MG63 (cell line): ENCODE data around the gene PRKACG. TPM values are rescaled to one million over a fixed set of nuclear protein-coding genes. Genes with fewer than 3 reads are reported as not detected.
"Not testable (repeated sequence)": the region's sequence is repeated elsewhere in the genome, so short reads cannot be mapped to it uniquely, and the experiment has no call there.

ENCODE experiments used
- DNase-seq: peaks from one replicate; pipeline ENCODE4 v3.0.0-alpha.2; 2020
- H3K27me3 ChIP-seq: fragments of 250-450 bp; sonication (Bioruptor Pico); 2 replicates; pipeline ENCODE4 v1.5.1; 2020; ENCODE audit warnings: mild to moderate bottlenecking, moderate library complexity
- H3K36me3 ChIP-seq: fragments of 250-450 bp; sonication (Bioruptor Pico); 2 replicates; pipeline ENCODE4 v1.5.1; 2020; ENCODE audit warnings: mild to moderate bottlenecking, moderate library complexity
- H3K4me3 ChIP-seq: fragments of 250-450 bp; sonication (Bioruptor Pico); 2 replicates; pipeline ENCODE4 v1.5.1; 2020; ENCODE audit warnings: mild to moderate bottlenecking, moderate library complexity
- H3K9me3 ChIP-seq: fragments of 250-450 bp; sonication (Bioruptor Pico); 2 replicates; pipeline ENCODE4 v1.5.1; 2020; ENCODE audit warnings: mild to moderate bottlenecking, moderate library complexity
- total RNA-seq: library from RNA; depleted of rRNA; stranded (reverse); fragments of >200 nt; shearing (Covaris generic); gene quantifications from 2 replicates; pipeline ENCODE4 v1.2.3, GENCODE V29; 2014; ENCODE audit warnings: low replicate concordance

PRKACG gene
- total RNA-seq, 1 experiment from 2014 or later: not detected

DNA sequence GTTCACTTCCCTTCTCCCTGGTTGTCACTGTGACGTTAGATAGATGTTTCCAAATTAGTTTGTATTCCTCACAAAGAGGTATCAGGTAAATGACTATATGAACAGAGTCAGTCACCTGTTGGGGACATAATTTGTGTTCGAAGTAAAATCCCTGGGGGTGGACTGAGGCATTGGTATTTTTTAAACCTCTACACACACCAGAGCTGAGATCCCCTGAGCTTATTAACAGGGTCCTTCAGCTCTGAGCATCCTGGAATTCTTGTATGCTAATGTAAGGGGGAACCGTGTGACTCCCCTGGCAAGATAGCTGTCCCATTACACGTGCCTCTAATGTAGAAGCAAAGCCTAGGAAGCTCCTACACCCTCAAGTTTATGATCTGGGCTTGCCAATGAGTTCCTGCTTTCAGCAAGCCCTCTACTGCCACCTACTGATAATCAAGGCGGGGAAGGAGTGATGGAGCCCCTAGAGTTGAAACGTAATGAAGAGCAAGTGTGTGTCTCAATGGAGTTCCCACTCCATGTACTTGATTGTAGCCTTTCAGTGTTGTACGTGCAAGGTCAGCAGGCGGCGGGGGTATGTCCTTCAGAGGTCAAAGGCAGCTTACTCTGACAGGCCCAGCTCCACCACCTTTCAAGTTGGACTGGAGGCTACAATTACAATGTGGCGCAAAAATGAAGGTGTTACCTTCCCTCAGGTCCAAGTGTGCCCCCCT is 14.4 kb downstream of the PRKACG start:
- Histone ChIP-seq H3K4me3 (no peak overlapping the region), H3K27me3 (no peaks in the 10 kb centered on the region), H3K9me3 (no peaks in the 10 kb centered on the region), H3K36me3 (no peaks in the 10 kb centered on the region)
- peak; percentile 36 for DNase-seq

DNA sequence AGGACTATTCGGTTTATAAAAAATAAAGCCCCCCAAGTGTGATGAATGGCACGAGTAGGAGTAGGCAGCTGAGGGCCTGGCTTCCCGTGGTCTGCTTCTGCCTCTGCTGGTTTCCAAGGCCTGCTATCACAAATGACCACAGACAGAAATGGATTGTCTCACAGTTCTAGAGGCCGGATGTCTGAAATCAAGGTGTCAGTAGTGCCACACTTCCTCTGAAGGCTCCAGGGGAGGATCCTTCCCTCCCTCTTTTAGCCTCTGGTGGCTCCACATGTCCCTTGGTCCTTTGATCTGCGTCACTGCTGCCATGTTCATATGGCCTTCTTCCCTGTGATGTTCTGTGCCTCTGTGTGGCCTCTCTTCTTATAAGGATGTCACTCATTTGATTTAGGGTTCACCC is 15.1 kb downstream of the PRKACG start:
- H3K9me3 ChIP-seq: no peaks in the 10 kb centered on the region
- H3K27me3 ChIP-seq: no peaks in the 10 kb centered on the region
- H3K36me3 ChIP-seq: no peaks in the 10 kb centered on the region
- DNase-seq: no peak
- H3K4me3 ChIP-seq: no peak overlapping the region

DNA sequence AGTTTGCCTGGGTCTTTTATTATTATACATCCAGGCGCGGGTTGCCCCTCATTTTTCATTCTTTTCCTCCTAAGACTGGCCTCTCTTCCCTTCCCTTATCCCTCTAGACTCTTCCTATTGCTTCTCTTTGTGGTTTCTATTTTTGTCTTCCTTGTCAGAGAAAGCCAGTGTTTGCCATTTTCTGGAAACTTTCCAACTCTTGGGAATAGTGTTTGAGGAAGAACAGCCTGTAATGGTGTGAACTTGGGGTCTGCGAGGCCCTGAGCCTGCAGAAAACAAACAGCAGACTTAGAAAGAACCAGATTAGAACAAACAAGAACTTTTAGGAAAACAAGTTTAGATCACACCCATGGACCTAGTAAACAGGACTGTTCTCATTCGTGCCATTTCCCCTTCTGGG is 15.5 kb downstream of the PRKACG start:
- no peaks in the 10 kb centered on the region for H3K36me3 ChIP-seq
- no peaks in the 10 kb centered on the region for H3K27me3 ChIP-seq
- no peak for DNase-seq
- H3K4me3 ChIP-seq: no peak overlapping the region
- H3K9me3 ChIP-seq: no peaks in the 10 kb centered on the region

GRCh38 chr9:68997666-68998065 is 16.2 kb downstream of the PRKACG start:
- H3K9me3 ChIP-seq: no peaks in the 10 kb centered on the region
- DNase-seq: no peak
- H3K36me3 ChIP-seq: no peaks in the 10 kb centered on the region
- H3K27me3 ChIP-seq: no peaks in the 10 kb centered on the region
- H3K4me3 ChIP-seq: no peak overlapping the region

DNA sequence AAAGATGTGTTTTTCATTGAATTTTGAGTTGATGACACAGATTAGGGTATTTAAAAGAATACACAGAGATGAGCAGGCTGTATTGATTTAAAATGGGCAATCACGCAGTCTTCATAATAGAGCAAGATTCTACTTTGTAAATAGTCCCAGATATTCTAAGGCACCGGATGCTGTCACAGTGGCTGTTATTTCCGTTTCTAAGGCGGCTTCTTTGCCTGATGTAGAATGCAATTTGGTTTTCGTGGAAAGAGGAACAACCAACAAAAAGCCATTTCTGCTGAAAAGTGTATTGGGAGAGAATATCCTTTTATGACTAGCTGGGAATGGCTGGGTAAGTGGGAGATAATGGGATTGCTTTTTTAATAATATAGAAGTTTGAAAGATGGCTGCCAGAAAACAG is 17.5 kb downstream of the PRKACG start:
- no peaks in the 10 kb centered on the region for H3K36me3 ChIP-seq
- no peaks in the 10 kb centered on the region for H3K27me3 ChIP-seq
- no peak for DNase-seq
- H3K4me3 ChIP-seq: no peak overlapping the region
- H3K9me3 ChIP-seq: no peaks in the 10 kb centered on the region

GRCh38 chr9:68995776-68996175 is 18.1 kb downstream of the PRKACG start:
- H3K9me3 ChIP-seq: no peaks in the 10 kb centered on the region
- DNase-seq: no peak
- no peaks in the 10 kb centered on the region for H3K36me3 ChIP-seq
- no peaks in the 10 kb centered on the region for H3K27me3 ChIP-seq
- no peak overlapping the region for H3K4me3 ChIP-seq

- no peak for DNase-seq
Measured at GRCh38 chr9:68991457-68991856, 22.5 kb downstream of the PRKACG start.

DNA sequence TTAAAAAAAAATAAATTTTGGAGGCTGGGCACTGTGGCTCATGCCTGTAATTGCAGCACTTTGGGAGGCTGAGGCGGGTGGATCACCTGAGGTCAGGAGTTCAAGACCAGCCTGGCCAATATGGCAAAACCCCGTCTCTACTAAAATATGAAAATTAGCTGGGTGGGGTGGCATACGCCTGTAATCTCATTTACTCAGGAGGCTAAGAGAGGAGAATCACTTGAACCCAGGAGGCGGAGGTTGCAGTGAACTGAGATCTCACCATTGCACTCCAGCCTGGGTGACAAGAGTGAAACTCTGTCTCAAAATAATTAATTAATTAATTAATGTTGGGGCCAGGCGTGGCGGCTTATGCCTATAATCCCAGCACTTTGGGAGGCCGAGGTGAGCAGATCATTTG is 27.0 kb downstream of the PRKACG start:
- H3K36me3 ChIP-seq, H3K27me3 ChIP-seq, DNase-seq, H3K4me3 ChIP-seq, H3K9me3 ChIP-seq: not testable (repeated sequence)

More at GRCh38 chr9:68991457-68991856, 22.5 kb downstream of the PRKACG start:
- H3K36me3 ChIP-seq: no peaks in the 10 kb centered on the region
- no peak overlapping the region for H3K4me3 ChIP-seq
- no peaks in the 10 kb centered on the region for H3K9me3 ChIP-seq
- H3K27me3 ChIP-seq: no peaks in the 10 kb centered on the region

DNA sequence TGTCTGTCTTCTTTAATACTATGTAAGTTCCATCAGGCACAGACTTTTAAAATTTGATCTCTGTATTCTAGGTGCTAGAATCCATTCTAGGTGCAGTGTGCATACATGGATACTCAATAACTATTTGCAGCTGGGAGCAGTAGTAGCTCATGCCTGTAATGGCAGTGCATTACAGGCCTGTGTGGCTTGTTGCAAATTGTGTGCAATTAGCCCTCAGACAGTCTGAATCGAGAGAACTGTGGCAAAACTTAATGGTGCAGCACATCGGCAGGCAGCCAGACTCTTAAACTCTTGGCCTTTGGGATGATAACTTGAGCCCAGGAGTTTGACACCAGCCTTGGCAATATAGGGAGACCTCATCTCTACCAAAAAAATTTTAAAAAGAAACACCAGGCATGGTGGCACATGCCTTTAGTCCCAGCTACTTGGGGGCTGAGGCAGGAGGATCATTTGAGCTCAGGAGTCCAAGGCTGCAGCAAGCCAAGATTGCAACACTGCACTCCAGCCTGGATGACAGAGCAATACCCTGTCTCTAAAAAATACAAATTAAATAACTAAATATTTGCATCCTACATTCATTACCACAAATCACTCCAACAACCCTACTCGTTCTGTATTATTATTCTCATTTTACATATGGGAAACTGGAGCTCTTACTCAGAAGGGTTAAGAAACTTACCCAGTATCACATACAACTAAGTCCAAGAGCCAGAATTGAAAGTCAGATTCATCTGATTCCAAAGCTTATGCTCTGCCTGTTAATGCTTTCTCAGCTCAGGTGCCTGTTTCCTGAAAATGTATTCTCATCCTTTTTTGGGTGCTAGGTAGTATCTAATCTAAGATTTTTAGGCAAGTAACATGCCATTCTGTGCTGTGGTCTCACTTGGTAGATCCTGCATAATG is 30.1 kb downstream of the PRKACG start:
- Histone ChIP-seq H3K9me3 (no peaks in the 10 kb centered on the region), H3K4me3 (no peak overlapping the region), H3K27me3 (no peaks in the 10 kb centered on the region), H3K36me3 (no peaks in the 10 kb centered on the region)
- no peak for DNase-seq

DNA sequence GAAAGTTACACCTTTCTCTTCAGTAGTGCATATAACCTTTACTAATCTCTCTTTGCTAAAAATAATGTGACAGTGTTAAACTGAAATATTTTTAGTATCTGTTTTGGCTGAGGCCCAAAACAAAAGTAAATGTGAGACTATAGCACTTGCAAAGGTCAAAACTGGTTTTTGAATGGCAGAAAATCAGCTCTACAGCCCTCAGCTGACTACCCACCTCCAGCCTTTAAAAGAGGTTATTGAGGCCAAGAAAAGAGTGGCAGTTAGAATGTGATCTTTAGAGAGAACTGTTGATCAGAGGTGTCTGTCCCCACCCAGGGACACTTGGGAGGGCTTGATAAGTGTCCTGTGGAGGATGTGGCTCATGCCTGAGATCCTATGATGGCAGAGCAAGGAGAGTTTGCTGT is 30.9 kb downstream of the PRKACG start:
- no peak overlapping the region for H3K4me3 ChIP-seq
- H3K9me3 ChIP-seq: no peaks in the 10 kb centered on the region
- no peak for DNase-seq
- H3K36me3 ChIP-seq: no peaks in the 10 kb centered on the region
- no peaks in the 10 kb centered on the region for H3K27me3 ChIP-seq

DNA sequence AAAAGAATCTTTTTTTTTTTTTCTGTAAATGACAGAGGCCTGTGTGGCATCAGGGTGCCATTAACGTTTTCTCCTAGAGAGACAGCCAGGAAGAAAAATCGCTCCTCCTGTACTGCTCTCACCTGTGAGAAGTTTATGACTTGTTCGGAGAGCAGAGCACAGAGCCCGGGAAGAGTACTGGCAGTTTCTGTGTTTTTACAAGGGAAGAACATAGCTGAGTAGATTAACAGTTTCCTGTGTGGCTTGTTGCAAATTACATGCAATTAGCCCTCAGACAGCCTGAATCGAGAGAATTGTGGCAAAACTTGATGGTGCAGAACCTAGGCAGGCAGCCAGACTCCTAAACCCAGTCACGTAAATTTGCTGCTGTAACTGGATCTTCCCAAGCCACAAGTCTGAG is 32.1 kb downstream of the PRKACG start:
- Histone ChIP-seq H3K36me3 (no peaks in the 10 kb centered on the region), H3K27me3 (no peaks in the 10 kb centered on the region), H3K9me3 (no peaks in the 10 kb centered on the region), H3K4me3 (no peak overlapping the region)
- no peak for DNase-seq

GRCh38 chr9:68980341-68980914 is 33.5 kb downstream of the PRKACG start:
- DNase-seq: no peak
- no peaks in the 10 kb centered on the region for H3K27me3 ChIP-seq
- no peak overlapping the region for H3K4me3 ChIP-seq
- no peaks in the 10 kb centered on the region for H3K9me3 ChIP-seq
- H3K36me3 ChIP-seq: no peaks in the 10 kb centered on the region

- Histone ChIP-seq H3K36me3 (no peaks in the 10 kb centered on the region), H3K27me3 (no peaks in the 10 kb centered on the region), H3K4me3 (no peak overlapping the region), H3K9me3 (no peaks in the 10 kb centered on the region)
- no peak for DNase-seq
Measured at GRCh38 chr9:68979538-68980314, 34.2 kb downstream of the PRKACG start.

GRCh38 chr9:68978501-68978900 is 35.4 kb downstream of the PRKACG start:
- no peaks in the 10 kb centered on the region for H3K27me3 ChIP-seq

DNA sequence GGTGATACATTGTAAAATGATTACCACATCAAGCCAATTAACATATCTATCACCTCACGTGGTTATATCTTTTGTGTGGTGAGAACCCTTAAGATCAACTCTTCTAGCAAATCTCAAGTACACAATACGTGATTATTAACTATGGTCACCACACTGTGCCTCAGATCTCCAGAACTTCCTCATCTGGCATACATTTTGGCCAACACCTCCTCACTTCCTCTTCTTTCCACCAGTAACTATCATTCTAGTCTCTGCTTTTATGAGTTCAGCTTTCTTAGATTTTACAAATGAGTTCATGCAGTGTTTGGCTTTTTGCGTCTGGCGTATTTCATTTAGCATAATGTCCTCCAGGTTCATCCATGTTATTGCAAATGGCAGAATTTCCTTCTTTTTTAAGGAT is 35.8 kb downstream of the PRKACG start:
- Histone ChIP-seq H3K27me3 (no peaks in the 10 kb centered on the region), H3K9me3 (no peaks in the 10 kb centered on the region), H3K36me3 (no peaks in the 10 kb centered on the region), H3K4me3 (no peak overlapping the region)
- DNase-seq: no peak

More at GRCh38 chr9:68978501-68978900, 35.4 kb downstream of the PRKACG start:
- Histone ChIP-seq H3K4me3 (no peak overlapping the region), H3K9me3 (no peaks in the 10 kb centered on the region), H3K36me3 (no peaks in the 10 kb centered on the region)
- no peak for DNase-seq

GRCh38 chr9:68975365-68976043 is 38.4 kb downstream of the PRKACG start:
- no peak for DNase-seq

More at GRCh38 chr9:68975365-68976043, 38.4 kb downstream of the PRKACG start:
- H3K27me3 ChIP-seq: no peaks in the 10 kb centered on the region
- no peak overlapping the region for H3K4me3 ChIP-seq
- no peaks in the 10 kb centered on the region for H3K9me3 ChIP-seq
- H3K36me3 ChIP-seq: no peaks in the 10 kb centered on the region
